ENCODE measurements around the gene ADAMTSL1.

DNA sequence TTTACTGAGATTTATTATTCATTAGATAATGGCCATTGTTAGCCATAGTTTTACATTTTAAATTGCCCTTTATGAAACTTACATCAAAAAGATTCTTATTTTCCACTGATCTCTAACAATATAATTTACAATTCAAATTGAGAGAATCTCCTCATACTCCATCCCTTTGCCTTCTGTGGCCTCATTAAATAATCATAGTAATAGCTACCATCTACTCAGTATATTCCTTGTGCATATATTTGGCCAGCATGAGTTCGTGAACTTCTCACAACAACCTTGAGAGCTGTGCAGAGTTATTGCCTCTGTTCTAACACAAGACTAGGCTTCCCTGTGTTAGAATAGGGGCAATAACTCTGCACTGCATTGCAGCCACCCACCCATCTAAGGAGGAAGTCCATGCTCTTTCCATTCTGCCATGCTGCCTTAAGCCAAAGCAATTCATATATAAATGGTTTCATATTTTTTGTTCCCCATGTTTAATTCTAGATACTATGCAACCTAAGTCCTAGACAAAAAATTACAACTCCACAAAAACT is 99.1 kb downstream of the ADAMTSL1 start:
- TF ChIP-seq CTCF (IDR thresholded peaks at IDR 0.05; ENCODE audit: borderline replicate concordance, extremely low read depth, low read length, poor library complexity, severe bottlenecking), result no peak
- no peak for TF ChIP-seq EZH2 (IDR thresholded peaks at IDR 0.05; ENCODE audit: borderline replicate concordance, low read depth, low read length, severe bottlenecking)

Data from DND-41 (cell line).